Tibial nerve (tissue), 4 donors: ENCODE data around the gene CCDC120. TPM values are rescaled to one million over a fixed set of nuclear protein-coding genes. Genes with fewer than 3 reads are reported as not detected.

Experiments used
- DNase-seq, 2 donors: peaks; one replicate each; pipeline ENCODE4 v3.0.0-alpha.2; 2019; ENCODE audit warnings: low spot score in 2 of 2
- H3K27ac ChIP-seq, 4 donors: fragments of 200-600 bp; sonication (generic) in 3 of 4; one replicate each; pipeline ENCODE4 v1.5.1; 2017 to 2019; ENCODE audit warnings: mild to moderate bottlenecking in 1 of 4
- H3K27me3 ChIP-seq, 2 donors: fragments of 200-600 bp; sonication (generic) in 1 of 2; one replicate each; pipeline versions ENCODE4 v1.5.1 to v1.6.0; 2017 to 2019
- H3K36me3 ChIP-seq, 3 donors: fragments of 200-600 bp; sonication (generic); one replicate each; pipeline ENCODE4 v1.5.1; 2018 to 2019
- H3K4me1 ChIP-seq, 4 donors: fragments of 200-600 bp; sonication (generic) in 3 of 4; one replicate each; pipeline ENCODE4 v1.5.1; 2017 to 2019
- H3K4me3 ChIP-seq, 4 donors: fragments of 200-600 bp; sonication (generic) in 3 of 4; one replicate each; pipeline ENCODE4 v1.5.1; 2017 to 2019; ENCODE audit warnings: mild to moderate bottlenecking in 1 of 4, moderate library complexity in 1 of 4
- H3K9me3 ChIP-seq, 4 donors: fragments of 200-600 bp; sonication (generic) in 3 of 4; one replicate each; pipeline ENCODE4 v1.5.1; 2017 to 2019
- CTCF ChIP-seq, 5 experiments: fragments of 200-600 bp in 3 of 5; fragments of 450-650 bp in 2 of 5; sonication (generic) in 3 of 5; IDR thresholded peaks; one replicate each; pipeline ENCODE4 v1.5.1; 2016 to 2019; ENCODE audit warnings: antibody characterized with exemption in 5 of 5, mild to moderate bottlenecking in 3 of 5, moderate library complexity in 2 of 5
- EP300 ChIP-seq, 2 donors: sonication (generic); formaldehyde crosslinking; IDR thresholded peaks; one replicate each; pipeline ENCODE4 v1.6.1; 2017; ENCODE audit warnings: antibody characterized with exemption in 2 of 2, mild to moderate bottlenecking in 1 of 2
- POLR2A ChIP-seq, 2 donors: fragments of 450-650 bp; IDR thresholded peaks; one replicate each; pipeline ENCODE4 v1.6.1; 2017; ENCODE audit warnings: antibody characterized with exemption in 2 of 2, mild to moderate bottlenecking in 2 of 2, moderate library complexity in 2 of 2
- whole genome bisulfite sequencing, 2 donors: methylation state at CpG; one replicate each; pipeline ENCODE4 v1.1.5; 2018; 5-methylcytosine and 5-hydroxymethylcytosine counted together
- total RNA-seq, 4 donors: library from RNA; depleted of rRNA; stranded (reverse); fragments of >200 nt; gene quantifications; one replicate each; pipeline ENCODE4 v1.1.0, GENCODE V29; 2016

CCDC120 gene
- total RNA-seq, 4 donors from 2014 or later, result 4.1 to 6.6 (median 4.5) TPM

GRCh38 chrX:49030283-49030682, 28.5 kb upstream of the CCDC120 start:
- WGBS, 2 donors, result 36 to 74% methylated on average over 2 to 6 of the region's 6 CpGs
- Histone ChIP-seq H3K36me3 (peaks cover 0 to 58% (median 0%) of the 10 kb centered on the region in 3 donors), H3K9me3 (no peaks in the 10 kb centered on the region)

GRCh38 chrX:49037883-49038475, 20.8 kb upstream of the CCDC120 start:
- 90 to 91% methylated on average over 15 of the region's 15 CpGs for WGBS, 2 donors
- TF ChIP-seq CTCF (IDR thresholded peaks at IDR 0.05) (no peak), POLR2A (IDR thresholded peaks at IDR 0.05) (no peak), EP300 (IDR thresholded peaks at IDR 0.05) (no peak)
- peaks cover 0 to 53% (median 0%) of the 10 kb centered on the region in 3 donors for H3K36me3 ChIP-seq

More at GRCh38 chrX:49030283-49030682, 28.5 kb upstream of the CCDC120 start:
- DNase-seq, result no peak
- Histone ChIP-seq H3K4me3 (no peak overlapping the region), H3K4me1 (peaks cover 0 to 3% (median 0%) of the 10 kb centered on the region in 4 donors), H3K27ac (no peak overlapping the region), H3K27me3 (no peaks in the 10 kb centered on the region)
- TF ChIP-seq POLR2A (IDR thresholded peaks at IDR 0.05) (no peak), EP300 (IDR thresholded peaks at IDR 0.05) (no peak), CTCF (IDR thresholded peaks at IDR 0.05) (no peak)

GRCh38 chrX:49039598-49040375, 19.0 kb upstream of the CCDC120 start:
- WGBS, 2 donors, result 17 to 47% methylated on average over 4 to 9 of the region's 9 CpGs
- Histone ChIP-seq H3K36me3 (peaks cover 0 to 36% (median 0%) of the 10 kb centered on the region in 3 donors), H3K9me3 (no peaks in the 10 kb centered on the region), H3K27me3 (no peaks in the 10 kb centered on the region), H3K4me3 (peak overlapping the region in 1 of 4 donors; percentile 84), H3K27ac (peak overlapping the region; percentile 56 to 99 (median 98)), H3K4me1 (peaks cover 0 to 20% (median 9%) of the 10 kb centered on the region in 4 donors)
- TF ChIP-seq CTCF (IDR thresholded peaks at IDR 0.05) (peak in 1 of 5 experiments; percentile 16), POLR2A (IDR thresholded peaks at IDR 0.05) (no peak), EP300 (IDR thresholded peaks at IDR 0.05) (peak in 1 of 2 donors; percentile 56)
- DNase-seq, result peak; percentile 33 to 69

More at GRCh38 chrX:49037883-49038475, 20.8 kb upstream of the CCDC120 start:
- H3K4me1 ChIP-seq, result peaks cover 0 to 23% (median 9%) of the 10 kb centered on the region in 4 donors
- H3K27me3 ChIP-seq, result no peaks in the 10 kb centered on the region
- DNase-seq, result no peak
- no peaks in the 10 kb centered on the region for H3K9me3 ChIP-seq
- peak overlapping the region in 1 of 4 donors; percentile 7 for H3K27ac ChIP-seq
- H3K4me3 ChIP-seq, result no peak overlapping the region

GRCh38 chrX:49040376-49040955, 18.3 kb upstream of the CCDC120 start:
- Histone ChIP-seq H3K27me3 (no peaks in the 10 kb centered on the region), H3K9me3 (no peaks in the 10 kb centered on the region), H3K27ac (peak overlapping the region; percentile 56 to 99 (median 98)), H3K36me3 (peaks cover 0 to 36% (median 0%) of the 10 kb centered on the region in 3 donors), H3K4me3 (peak overlapping the region in 1 of 4 donors; percentile 84), H3K4me1 (peaks cover 0 to 20% (median 9%) of the 10 kb centered on the region in 4 donors)
- no peak for TF ChIP-seq EP300 (IDR thresholded peaks at IDR 0.05)
- TF ChIP-seq POLR2A (IDR thresholded peaks at IDR 0.05), result no peak
- no peak for TF ChIP-seq CTCF (IDR thresholded peaks at IDR 0.05)
- no peak for DNase-seq
- 9 to 39% methylated on average over 7 of the region's 7 CpGs for WGBS, 2 donors
